NCI-H1105 treated with DMSO at 0.1 percent for 48 hours (cell line): ENCODE results near the gene TEC.

Source experiments
- DNase-seq: peaks from one replicate; lab custom pipeline; 2025; lab: John Stamatoyannopoulos, UW

TEC gene

DNA sequence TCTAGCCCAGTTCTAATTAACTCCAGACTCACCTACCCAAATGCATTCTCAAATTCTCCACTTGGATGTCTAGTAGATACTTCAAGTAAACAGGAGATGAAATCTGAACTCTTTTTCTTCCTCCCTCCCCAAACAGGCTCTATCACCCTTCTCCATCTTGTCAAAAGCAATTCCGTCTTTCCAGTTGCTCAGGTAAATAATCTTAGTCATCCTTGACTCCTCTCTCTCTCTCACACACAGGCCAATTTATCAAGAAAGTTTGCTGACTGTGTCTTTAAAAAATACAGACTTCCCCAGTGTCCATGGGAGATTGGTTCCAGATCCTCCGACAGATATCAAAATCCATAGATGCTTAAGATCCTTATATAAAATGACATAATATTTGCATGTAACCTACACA lies 148.5 kb downstream of the TEC start:
- no peak for DNase-seq

DNA sequence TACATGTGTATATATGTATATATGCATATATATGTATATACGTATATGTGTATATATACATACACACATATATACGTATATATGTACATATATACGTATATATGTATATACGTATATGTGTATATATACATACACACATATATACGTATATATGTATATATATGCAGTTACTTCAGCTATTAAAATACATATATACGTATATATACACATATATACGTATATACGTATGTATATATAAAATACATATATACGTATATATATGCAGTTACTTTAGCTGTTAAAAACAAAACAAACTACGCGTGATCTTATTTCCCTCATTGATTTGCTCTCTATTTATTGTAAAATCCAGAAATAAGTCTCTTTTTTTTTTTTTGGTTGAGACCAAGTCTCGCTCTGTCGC lies 149.5 kb downstream of the TEC start:
- DNase-seq, result no peak

DNA sequence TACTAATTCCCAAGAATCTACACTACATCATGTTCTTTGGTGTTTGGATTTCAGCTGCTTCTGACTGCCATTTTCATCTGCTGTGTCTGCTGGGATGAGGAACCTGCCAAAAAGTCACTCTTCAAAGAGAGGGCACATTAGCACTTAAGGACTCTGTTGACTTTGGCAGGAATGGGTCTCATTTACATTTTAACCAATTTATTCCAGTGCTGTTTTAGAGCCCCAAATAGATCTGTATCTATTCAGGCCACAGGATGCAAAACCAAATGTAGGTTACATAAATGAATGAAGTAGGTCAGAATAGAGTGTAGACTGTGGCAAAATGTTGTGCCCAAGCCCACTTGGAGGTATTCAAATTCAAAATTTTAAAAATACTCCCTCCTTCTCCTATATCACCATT lies 150.0 kb downstream of the TEC start:
- DNase-seq, result peak; percentile 50

DNA sequence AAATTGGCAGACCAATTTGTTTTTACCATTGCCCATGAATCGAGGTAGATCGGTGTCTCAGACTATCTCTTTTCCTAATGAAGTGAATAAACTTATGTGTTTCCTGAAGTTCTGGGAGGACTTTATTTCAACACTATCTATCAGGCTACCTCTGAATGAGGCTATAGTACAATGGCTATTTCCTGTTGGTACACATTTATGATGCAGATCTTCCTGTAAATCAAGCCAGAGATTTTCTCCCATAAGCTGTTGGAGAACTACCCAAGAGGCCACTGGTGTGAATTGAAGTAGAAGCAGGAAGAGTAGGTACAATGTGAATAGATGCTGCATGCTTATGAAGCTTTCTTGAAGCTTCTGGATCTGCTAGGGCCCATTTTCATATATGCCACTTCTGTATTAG lies 151.6 kb downstream of the TEC start:
- no peak for DNase-seq

DNA sequence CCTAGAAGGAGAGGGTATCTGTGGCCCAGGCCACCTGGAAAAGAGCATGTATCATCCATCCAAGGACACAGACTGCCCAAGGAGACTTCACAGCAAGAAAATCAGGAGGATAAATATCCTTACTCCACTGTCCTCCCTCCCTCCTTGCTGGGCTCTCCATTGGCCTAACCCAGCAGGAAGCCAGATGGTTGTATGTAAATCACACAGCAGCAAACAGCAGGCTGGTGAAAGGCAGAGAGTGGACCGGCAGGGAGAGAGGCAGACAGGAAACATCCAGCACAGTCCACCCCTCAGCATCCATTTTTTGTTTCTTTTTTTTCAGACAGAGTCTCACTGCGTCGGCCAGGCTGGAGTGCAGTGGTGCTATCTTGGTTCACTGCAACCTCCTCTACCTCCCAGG lies 153.1 kb downstream of the TEC start:
- DNase-seq, result no peak

DNA sequence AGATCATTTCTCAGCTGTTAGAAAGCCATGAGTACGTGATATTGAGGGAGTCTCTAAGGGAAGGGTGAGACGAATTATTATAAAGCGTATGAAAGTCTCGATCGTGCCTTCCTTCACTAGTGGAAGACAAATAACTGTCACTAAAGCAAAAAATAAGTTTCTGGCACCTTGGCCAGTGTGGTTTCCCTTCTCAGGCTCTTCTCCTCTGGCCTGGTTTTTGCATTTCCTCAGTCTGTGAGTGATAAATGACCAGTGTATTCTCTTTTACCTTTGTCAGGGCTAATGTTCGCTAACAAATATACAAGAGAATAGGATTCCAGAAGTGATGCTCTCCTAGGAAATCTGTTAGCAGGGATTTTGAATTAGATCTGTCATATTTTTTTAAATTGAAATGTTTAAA lies 155.2 kb downstream of the TEC start:
- DNase-seq, result no peak

DNA sequence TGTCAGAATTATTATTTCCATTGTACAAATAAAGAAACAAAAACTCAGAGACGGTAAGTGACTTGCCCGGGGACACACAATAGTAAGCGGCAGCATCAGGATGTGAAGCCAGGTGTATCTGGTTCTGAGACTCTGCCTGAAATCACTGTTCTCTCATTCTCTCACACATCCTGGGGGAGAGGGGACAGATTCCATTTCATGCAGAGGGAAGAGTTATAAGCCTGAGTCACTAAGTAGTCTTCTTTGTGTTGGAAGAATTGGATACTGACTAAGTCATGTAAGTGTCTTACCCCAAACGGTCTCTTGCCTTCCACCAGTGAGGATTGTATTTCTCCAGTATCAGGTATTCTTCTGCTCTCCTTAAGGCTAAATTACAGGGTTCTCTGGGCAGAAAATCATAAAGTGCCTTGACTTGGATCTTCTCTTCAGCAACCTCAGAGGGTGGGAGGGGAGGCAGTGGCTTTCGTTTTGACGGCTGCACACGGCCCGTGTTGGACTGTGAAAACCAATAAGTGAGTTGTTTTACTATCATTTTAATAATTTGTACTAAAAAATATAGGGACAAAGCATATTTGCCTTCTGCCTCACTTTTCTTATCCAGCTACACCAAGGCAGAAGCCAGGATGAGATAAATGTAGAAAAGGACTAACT lies 157.5 kb downstream of the TEC start:
- DNase-seq, result no peak

DNA sequence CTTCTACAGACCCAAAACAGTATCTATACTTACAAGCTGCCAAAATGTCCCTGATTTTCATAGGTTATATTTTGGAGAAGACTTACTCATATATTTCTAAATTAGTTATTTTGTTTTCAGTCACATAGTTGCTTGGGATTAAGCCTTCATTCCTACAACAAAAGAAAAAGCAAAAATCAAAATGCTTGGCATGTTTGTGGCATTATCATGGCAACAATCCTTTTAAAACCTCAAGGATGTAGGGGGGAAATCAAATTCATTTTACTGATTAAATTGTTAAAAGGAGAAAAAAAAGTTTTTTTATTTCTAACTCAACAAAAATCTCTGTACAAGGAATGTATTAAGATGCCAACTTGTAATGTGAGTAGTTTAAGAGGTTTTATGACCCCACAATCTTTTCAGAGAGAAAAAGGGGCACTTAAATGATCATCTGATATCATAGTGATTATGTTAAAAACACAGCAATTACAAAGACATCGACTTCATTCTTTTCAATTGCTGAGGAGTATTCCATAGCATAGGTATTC lies 159.1 kb downstream of the TEC start:
- no peak for DNase-seq

DNA sequence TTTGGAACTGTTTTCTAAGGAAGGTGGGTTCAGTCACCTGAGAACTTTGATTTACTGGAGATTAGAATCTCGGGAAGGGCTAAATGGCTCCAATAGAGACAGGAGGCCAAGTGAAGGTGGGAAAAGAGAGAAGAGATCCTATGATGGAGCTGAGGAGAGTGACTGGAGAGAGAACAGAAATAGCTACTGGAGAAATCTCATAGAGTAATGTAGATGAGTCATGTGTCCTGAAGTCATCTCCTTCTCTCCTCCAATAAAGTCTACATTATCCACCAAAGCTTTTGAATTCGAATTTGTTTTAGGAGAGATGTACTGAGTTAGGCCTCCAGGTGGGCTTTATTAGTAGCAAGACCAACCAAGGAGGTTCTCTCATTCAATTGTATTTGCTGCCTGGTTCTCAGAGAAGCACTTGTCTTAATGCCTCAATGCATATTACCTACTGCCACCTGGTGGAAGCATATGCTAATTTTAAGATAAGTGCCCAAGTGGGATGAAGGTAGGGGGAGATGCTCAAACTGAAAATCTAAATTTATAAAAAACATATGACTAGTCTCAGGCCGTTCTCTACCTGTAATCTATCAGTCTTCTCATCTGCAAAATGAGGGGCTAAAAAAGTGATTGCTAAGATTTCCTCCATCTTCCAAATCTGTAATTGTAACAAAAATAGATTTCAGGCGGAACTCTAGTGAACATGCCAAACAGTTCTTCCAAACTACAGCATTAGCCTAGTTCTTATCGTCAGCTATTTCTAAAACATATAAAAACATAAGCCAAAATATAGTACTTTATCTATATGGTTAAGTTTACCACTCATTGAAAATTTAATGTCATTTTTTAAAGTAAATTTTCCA lies 160.0 kb downstream of the TEC start:
- peak; percentile 30 for DNase-seq

DNA sequence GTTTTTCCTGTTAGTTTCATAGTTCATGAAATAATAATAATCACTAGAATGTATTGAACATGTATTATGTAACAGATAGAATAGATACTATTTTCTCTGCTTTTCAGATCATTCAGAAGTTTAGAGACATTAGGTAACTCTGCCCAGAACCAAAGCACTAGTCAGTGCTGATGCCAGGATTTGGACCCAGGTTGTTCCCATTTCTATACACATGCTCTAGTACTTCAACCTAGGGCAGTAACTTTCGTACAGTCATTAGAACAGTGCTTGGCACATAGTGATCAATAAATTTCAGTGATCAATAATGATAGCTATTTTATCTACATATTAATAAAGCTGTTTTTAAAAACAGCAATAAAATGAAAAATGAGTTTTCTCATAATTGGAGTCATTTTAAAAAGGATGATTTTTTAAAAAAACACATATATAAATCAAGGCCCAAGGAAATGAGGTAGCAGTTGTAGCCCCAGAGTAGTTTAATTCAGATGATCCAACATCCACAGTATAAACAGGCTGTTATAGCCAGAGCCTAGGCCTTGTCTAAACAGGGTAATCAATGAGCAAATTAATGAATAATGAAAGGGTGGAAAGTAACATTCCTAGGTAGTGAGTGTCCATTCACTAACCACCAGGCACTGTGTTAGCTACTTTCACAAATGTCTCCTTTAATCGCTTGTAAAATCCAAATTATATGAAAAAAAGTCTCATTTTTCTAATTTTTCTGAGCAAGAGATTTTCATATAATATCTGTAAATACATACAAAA lies 161.1 kb downstream of the TEC start:
- no peak for DNase-seq

DNA sequence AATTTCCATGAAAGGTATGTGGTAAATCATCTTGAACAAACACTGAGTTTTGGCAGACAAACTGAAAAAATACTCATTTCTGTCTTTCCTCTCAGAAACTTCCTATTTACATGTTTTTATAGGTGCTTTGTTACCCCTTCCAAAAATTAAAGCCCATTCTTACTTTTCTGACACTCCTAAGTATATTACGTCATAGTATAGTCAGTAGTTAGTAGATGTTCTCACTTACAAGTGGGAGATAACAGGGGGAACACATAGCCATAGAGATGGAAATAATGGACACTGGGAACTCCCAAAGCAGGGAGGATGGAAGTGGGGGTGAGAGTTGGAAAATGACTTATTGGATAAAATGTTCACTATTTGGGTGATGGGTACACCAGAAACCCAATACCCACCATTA lies 164.4 kb downstream of the TEC start:
- no peak for DNase-seq

DNA sequence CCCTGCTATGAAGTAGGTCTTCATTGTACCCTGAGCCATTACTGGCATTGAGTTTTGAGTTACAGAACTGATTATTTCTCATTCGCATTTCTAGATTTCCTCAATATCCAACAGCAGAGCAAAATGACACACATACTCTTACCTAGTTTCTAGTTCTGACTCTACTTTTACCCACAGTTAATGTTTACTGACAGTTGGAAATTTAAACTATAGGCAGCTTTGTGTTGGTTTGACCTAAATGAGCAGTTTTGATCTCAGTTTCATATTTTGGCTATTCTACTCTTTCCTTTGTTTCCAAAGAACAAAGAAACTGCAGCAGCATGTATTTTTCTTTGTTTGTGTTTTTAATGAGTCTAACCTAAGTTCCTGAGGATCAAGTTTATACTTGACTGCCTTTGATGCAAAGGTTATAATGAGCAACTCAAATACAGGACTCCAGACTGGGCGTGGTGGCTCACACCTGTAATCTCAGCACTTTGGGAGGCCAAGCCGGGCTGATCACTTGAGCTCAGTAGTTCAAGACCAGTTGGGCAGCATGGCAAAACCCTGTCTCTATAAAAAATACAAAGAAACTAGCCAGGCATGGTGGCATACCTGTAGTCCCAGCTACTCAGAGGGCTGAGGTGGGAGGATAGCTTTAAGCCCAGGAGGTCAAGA lies 166.0 kb downstream of the TEC start:
- no peak for DNase-seq

DNA sequence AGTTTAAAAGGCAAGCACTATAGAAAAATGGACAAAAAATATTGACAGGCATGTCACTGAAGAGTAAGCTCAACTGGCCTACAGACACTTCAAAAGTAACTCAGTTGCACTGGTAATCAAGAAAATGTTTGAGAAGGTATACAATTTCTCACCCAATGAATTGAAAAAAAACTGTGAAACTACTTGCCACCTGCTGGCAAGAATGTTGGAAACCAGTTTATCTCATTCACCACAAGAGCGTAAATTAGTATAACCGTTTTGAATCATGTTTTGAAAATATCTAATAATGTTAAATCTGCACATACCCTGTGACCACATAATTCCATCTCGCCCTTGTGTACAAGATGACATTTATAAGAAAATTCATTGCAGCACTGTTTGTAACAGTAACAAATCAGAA lies 167.3 kb downstream of the TEC start:
- DNase-seq, result no peak

DNA sequence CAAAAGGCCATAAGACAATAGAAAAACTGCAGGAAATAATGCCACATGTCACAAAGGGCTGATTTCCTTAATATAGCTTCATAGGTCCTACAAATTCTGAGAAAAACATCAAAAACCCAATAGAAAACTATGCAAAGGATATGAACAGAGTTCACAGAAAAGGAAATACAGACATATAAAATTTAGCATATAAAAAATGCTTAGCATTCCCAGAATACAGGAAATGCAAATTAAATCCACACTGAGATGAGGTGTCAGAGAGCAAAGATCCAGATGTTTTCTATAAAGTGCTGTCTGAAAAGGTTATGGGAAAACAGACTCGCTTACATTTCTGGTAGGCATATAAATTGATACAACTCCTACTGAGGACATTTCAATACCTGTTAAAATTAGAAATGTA lies 169.4 kb downstream of the TEC start:
- no peak for DNase-seq

DNA sequence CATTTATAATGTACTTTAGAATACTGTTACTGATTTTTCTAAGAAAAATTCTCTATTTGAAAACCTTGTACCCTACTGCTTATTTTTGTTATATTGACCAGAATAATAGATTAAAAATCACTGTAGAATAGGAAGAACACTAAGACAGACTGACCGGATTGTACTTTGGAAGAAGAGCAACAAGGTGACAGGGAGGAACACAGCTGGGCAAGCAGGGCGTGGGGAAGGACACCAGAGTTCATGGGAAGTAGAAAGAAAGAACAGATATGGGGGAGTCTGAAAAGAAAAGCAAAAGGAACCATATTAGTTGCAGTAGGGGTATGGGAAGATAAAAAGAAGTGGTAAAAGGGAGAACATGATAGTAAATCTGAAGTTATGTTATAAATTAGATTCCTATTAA lies 174.2 kb downstream of the TEC start:
- no peak for DNase-seq

DNA sequence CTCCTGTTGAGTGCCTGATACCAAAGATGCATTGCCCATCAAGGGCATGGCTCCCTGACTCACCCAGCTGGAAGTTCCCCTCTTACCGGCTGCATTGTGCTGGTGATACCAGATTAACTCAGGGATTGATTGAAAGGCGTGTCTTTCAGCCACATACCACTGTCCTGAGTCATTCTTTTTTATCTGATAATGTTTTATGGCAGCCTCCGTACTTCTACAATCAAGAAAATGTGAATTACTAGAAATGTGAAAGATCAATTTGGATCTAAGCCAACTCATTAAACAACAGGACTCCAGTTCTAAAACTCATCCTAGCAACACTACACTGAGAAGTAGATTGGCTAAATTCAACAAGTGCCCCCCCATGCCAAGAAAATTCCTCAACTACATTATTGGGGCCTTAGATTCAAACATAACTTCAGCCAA lies 175.6 kb downstream of the TEC start:
- no peak for DNase-seq

DNA sequence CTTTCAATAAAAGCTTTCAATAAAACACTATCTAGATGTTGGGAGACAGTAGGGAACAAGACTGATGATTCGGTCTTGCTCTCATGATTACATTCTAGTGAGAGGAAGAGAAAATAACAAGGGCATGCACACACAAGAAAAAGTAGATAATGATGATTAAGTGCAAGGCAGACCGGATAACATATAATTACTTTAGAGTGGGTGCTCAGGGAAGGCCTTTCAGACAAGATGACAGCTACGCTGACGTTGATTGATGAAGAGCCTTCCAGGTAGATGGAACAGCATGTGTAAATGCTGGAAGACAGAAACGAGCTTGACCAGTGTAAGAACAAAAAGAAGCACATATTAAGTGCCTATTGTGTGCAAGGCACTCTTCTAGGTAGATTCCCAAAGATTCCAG lies 179.0 kb downstream of the TEC start:
- DNase-seq, result peak; percentile 82

DNA sequence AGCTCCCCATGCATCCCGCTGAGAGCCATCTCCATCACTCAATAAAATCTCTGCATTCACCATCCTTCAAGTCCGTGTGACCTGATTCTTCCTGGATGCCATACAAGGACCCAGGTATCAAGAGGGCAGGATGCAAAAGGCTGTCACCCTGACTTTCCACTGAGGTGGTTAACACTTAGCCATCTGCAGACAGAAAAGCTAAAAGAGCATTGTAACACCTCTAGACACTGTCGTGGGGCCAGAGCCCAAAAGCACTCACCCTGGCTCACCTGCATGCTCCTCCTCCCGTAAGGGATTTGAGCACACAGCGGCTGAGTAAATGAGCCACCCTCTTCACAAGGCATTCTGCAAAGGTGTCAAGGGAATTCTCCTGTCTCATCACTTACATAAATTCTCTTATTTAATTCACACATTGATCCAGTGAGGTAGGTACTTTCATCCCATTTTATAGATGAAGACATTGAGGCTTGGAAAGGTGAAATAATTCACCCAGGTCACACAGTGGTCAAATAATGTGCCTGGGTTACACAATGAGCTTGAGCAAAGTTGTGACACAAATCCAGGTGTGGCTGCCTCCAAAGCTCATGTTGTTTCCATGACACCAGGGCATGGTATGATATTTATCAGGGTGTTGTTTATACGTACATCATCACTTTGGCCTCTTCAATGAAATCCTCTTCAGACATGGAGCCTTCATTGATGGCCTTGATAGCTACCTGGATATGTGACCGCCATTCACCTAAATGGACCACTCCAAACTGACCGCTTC lies 183.6 kb downstream of the TEC start:
- no peak for DNase-seq
